Hepatocyte (in vitro differentiated cells): Measurements from ENCODE around the gene CIDEA. TPM values are rescaled to one million over a fixed set of nuclear protein-coding genes. Genes with fewer than 3 reads are reported as not detected.
A peak's percentile ranks its signal among the peaks of the same experiment; 100 is the strongest.

Source experiments
- DNase-seq: peaks from one replicate; pipeline ENCODE4 v3.0.0-alpha.2; 2016; ENCODE audit warnings: low spot score
- H2AFZ ChIP-seq: fragments of 200-600 bp; sonication (generic); 2 replicates; pipeline ENCODE4 v1.6.0; 2016; ENCODE audit warnings: antibody characterized with exemption, mild to moderate bottlenecking
- H3K27ac ChIP-seq: fragments of 200-600 bp; sonication (generic); 2 replicates; pipeline ENCODE4 v1.5.1; 2016; ENCODE audit warnings: mild to moderate bottlenecking
- H3K27me3 ChIP-seq: fragments of 200-600 bp; sonication (generic); 2 replicates; pipeline ENCODE4 v1.6.1; 2016
- H3K36me3 ChIP-seq: fragments of 200-600 bp; sonication (generic); replicated peaks from 2 replicates; pipeline ENCODE4 v1.5.1; 2016; ENCODE audit warnings: low read depth; ENCODE audit not compliant: insufficient read depth
- H3K4me1 ChIP-seq: fragments of 200-600 bp; sonication (generic); 2 replicates; pipeline ENCODE4 v1.5.1; 2016; ENCODE audit warnings: mild to moderate bottlenecking, moderate library complexity; ENCODE audit not compliant: insufficient read depth
- H3K4me2 ChIP-seq: fragments of 200-600 bp; sonication (generic); 2 replicates; pipeline ENCODE4 v1.6.0; 2016
- H3K4me3 ChIP-seq: fragments of 200-600 bp; sonication (generic); 2 replicates; pipeline ENCODE4 v1.5.1; 2016; ENCODE audit warnings: mild to moderate bottlenecking
- H3K79me2 ChIP-seq: fragments of 200-600 bp; sonication (generic); 2 replicates; pipeline ENCODE4 v1.6.0; 2017; ENCODE audit warnings: mild to moderate bottlenecking
- H3K9me2 ChIP-seq: fragments of 200-600 bp; sonication (generic); replicated peaks from 2 replicates; pipeline ENCODE4 v1.6.0; 2017; ENCODE audit warnings: mild to moderate bottlenecking; ENCODE audit not compliant: insufficient read depth
- H3K9me3 ChIP-seq: fragments of 200-600 bp; sonication (generic); 2 replicates; pipeline ENCODE4 v1.5.1; 2016; ENCODE audit warnings: low read depth, mild to moderate bottlenecking
- H4K20me1 ChIP-seq: fragments of 200-600 bp; sonication (generic); 2 replicates; pipeline ENCODE4 v1.6.0; 2016; ENCODE audit warnings: mild to moderate bottlenecking; ENCODE audit not compliant: insufficient read depth, poor library complexity, severe bottlenecking
- EZH2 ChIP-seq: fragments of 200-600 bp; sonication (generic); IDR thresholded peaks from 2 replicates; pipeline ENCODE4 v1.6.1; 2016; ENCODE audit warnings: antibody characterized with exemption, mild to moderate bottlenecking, borderline replicate concordance
- EZH2phosphoT487 ChIP-seq: fragments of 200-600 bp; sonication (generic); IDR thresholded peaks from one replicate; pipeline ENCODE4 v1.6.1; 2018; ENCODE audit warnings: antibody characterized with exemption, mild to moderate bottlenecking, low read depth, moderate library complexity; ENCODE audit not compliant: unreplicated experiment, severe bottlenecking
- WGBS: methylation state at CpG from one replicate; pipeline ENCODE4 v1.1.6; 2016; ENCODE audit warnings: low lambda C conversion rate; ENCODE audit errors: missing lambda C conversion rate; 5-methylcytosine and 5-hydroxymethylcytosine counted together
- polyA plus RNA-seq: library from polyadenylated mRNA; unstranded; fragments of >200 nt; fragmentation: Nextera tagmentation; extraction: Ambion mirVana; gene quantifications from 2 replicates; pipeline ENCODE4 v1.2.1, GENCODE V29; 2016
- total RNA-seq: library from RNA; depleted of rRNA; stranded (reverse); fragments of >200 nt; gene quantifications from 2 replicates; pipeline ENCODE4 v1.2.3, GENCODE V29; 2014
- TF ChIP-seq, protein P1 (sequence below): fragments of 200-600 bp; sonication (generic); IDR thresholded peaks from 2 replicates; pipeline ENCODE4 v1.5.1; 2016; ENCODE audit warnings: antibody characterized with exemption, mild to moderate bottlenecking; ENCODE audit not compliant: poor library complexity

CIDEA gene
- total and polyA plus RNA-seq, 2 experiments from 2014 or later = not detected

DNA sequence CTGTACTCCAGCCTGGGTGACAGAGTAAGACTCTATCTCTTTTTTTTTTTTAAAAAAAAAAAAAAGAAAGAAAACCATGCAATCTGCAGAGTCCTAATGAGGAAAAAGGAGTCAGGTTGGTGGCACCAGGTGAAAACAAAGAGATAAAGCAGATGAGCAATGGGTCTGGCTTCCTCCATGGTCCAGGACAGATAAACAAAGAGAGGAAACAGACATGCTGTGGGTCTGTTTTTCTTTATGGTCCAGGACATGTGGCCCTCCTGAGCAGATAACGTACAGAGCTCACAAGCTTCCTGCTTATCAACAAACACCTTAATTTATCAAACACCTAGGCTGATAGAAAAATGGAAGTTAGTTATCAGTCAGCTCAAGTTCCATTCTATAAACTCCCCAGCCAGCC, 29.5 kb downstream of the CIDEA start:
- WGBS = 20% methylated on average over 1 of the region's 1 CpG
- TF ChIP-seq, protein P1, sequence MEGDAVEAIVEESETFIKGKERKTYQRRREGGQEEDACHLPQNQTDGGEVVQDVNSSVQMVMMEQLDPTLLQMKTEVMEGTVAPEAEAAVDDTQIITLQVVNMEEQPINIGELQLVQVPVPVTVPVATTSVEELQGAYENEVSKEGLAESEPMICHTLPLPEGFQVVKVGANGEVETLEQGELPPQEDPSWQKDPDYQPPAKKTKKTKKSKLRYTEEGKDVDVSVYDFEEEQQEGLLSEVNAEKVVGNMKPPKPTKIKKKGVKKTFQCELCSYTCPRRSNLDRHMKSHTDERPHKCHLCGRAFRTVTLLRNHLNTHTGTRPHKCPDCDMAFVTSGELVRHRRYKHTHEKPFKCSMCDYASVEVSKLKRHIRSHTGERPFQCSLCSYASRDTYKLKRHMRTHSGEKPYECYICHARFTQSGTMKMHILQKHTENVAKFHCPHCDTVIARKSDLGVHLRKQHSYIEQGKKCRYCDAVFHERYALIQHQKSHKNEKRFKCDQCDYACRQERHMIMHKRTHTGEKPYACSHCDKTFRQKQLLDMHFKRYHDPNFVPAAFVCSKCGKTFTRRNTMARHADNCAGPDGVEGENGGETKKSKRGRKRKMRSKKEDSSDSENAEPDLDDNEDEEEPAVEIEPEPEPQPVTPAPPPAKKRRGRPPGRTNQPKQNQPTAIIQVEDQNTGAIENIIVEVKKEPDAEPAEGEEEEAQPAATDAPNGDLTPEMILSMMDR = no peak
- TF ChIP-seq EZH2 (no peak), EZH2phosphoT487 (no peak)
- H3K9me3 ChIP-seq = no peaks in the 10 kb centered on the region

DNA sequence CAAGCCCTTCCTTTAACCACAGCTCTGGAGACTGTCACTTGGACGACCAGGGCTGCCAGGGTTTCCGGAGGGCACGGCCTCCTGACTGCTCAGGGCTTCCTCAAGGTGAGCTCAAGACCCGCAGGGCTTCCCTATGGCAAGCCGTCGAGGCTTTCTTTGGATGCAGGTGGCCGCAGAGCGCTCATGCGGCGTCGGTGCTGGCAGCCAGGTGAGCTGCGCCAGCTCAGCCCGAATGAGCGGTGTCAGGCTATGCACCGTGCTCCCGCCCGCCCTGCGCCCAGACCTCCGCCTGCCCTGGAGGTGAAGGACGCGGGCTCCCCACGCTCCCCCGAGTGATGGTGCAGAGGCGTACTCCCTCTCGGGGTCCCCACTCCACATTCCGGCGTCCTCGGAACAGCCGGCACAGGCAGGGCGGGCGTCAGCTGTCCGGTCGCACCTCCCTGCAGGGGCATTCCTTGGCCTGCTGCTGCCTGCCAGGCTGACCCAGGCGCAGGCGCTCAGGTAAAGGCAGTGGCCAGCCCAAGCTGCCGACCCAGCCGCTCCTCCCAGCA, 33.0 kb downstream of the CIDEA start:
- Histone ChIP-seq H3K27me3 (peaks cover 11% of the 10 kb centered on the region), H3K9me2 (no peaks in the 10 kb centered on the region), H4K20me1 (no peaks in the 10 kb centered on the region), H3K4me3 (peak overlapping the region; percentile 47), H3K79me2 (no peaks in the 10 kb centered on the region), H3K27ac (no peak overlapping the region), H3K36me3 (no peaks in the 10 kb centered on the region), H3K9me3 (no peaks in the 10 kb centered on the region), H2AFZ (peak overlapping the region; percentile 62), H3K4me1 (peaks cover 14% of the 10 kb centered on the region), H3K4me2 (peak overlapping the region; percentile 92)
- DNase-seq = peak; percentile 49
- TF ChIP-seq EZH2 (no peak), EZH2phosphoT487 (no peak)
- TF ChIP-seq, protein P1 = no peak
- WGBS = 17% methylated on average over 24 of the region's 37 CpGs

More for the DNA sequence above, 29.5 kb downstream of the CIDEA start:
- Histone ChIP-seq H3K4me2 (no peak overlapping the region), H4K20me1 (no peaks in the 10 kb centered on the region), H3K27ac (no peak overlapping the region), H3K79me2 (no peaks in the 10 kb centered on the region), H3K27me3 (peaks cover 7% of the 10 kb centered on the region), H3K4me1 (peaks cover 21% of the 10 kb centered on the region), H3K4me3 (no peak overlapping the region), H3K36me3 (no peaks in the 10 kb centered on the region), H3K9me2 (no peaks in the 10 kb centered on the region), H2AFZ (no peak overlapping the region)
- DNase-seq = no peak

DNA sequence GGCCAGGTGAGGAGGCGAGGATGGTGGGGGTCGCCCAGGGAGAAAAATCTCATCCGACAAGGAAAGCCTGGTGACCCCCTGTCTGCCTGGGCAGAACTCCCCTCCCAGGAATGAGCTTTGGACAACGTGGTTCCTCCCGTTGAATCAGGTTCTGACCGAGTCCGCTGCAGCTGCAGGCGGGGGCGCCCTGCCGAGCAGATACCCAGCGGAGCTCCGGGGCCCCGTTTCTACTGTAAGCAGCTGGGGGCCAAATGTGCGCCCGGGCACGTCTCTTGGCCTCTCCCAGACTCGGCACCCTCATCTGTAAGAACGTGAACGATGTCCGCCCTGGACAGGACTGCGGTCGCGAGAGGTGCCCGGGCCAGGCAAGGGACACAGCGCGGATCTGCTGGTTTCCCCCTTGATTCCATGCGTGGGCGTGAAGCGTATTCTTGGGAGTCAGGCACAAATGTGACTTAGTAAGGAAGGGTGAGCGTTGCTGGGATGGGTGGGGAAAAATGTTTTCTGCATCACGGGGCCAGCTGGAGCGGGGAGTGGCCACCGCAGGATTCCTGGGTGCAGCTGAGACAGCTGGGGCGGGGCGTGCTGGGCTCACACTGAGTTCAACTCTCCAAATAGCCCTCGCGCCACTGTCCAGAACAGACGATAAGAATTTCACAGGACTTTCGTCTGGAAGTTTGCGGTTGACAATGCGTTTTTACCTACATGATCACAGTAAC, 33.7 kb downstream of the CIDEA start:
- Histone ChIP-seq H3K4me2 (peak overlapping the region; percentile 92), H3K9me2 (no peaks in the 10 kb centered on the region), H3K36me3 (no peaks in the 10 kb centered on the region), H3K79me2 (no peaks in the 10 kb centered on the region), H4K20me1 (no peaks in the 10 kb centered on the region), H3K4me1 (peaks cover 14% of the 10 kb centered on the region), H2AFZ (peak overlapping the region; percentile 62), H3K27ac (peak overlapping the region; percentile 46), H3K27me3 (peaks cover 11% of the 10 kb centered on the region), H3K9me3 (no peaks in the 10 kb centered on the region), H3K4me3 (peak overlapping the region; percentile 47)
- TF ChIP-seq EZH2phosphoT487 (no peak), EZH2 (no peak)
- TF ChIP-seq, protein P1 = no peak
- 2% methylated on average over 33 of the region's 41 CpGs for WGBS
- peak; percentile 84 for DNase-seq
